Natural killer cell treated with Interleukin-12 subunit alpha and Interleukin-12 subunit beta and Interleukin-15 and Interleukin-18, amount 100 ng/mL, for 72 hours (primary cell): ENCODE measurements around the gene PTCD1. TPM values are rescaled to one million over a fixed set of nuclear protein-coding genes. Genes with fewer than 3 reads are reported as not detected.

ENCODE experiments used
- ATAC-seq, 2 donors: fragments of 150-1000 bp; cut with Tn5 transposase in 1 of 2; sonication (Bioruptor Pico), chemical (Tn5 transposase) in 1 of 2; 2 replicates each; pipeline ENCODE4 v1.10.0; 2021
- DNase-seq: peaks from one replicate; pipeline ENCODE4 v3.0.0; 2022; ENCODE audit warnings: low spot score
- H3K27ac Mint-ChIP-seq, 2 donors: 1 replicate in 1 of 2; 2 replicates in 1 of 2; pipeline ENCODE4 v1.8.0; 2022; ENCODE audit warnings: mixed read lengths in 2 of 2, mild to moderate bottlenecking in 1 of 2, moderate library complexity in 1 of 2
- H3K27me3 Mint-ChIP-seq, 2 donors: 1 replicate in 1 of 2; 2 replicates in 1 of 2; pipeline ENCODE4 v1.8.0; 2022; ENCODE audit warnings: mixed read lengths in 2 of 2
- H3K36me3 Mint-ChIP-seq: one replicate; pipeline ENCODE4 v1.8.0; 2022; ENCODE audit warnings: mixed read lengths
- H3K4me1 Mint-ChIP-seq, 2 donors: 1 replicate in 1 of 2; 2 replicates in 1 of 2; pipeline ENCODE4 v1.8.0; 2022; ENCODE audit warnings: low read depth in 2 of 2, mixed read lengths in 2 of 2, mild to moderate bottlenecking in 1 of 2
- H3K4me3 Mint-ChIP-seq: one replicate; pipeline ENCODE4 v1.8.0; 2022; ENCODE audit warnings: mixed read lengths
- H3K9me3 Mint-ChIP-seq: 2 replicates; pipeline ENCODE4 v1.8.0; 2022; ENCODE audit warnings: mixed read lengths
- total RNA-seq, 2 donors: library from RNA; stranded (reverse); gene quantifications; one replicate each; pipeline ENCODE4 v1.2.3, GENCODE V29; 2022

PTCD1 gene
- total RNA-seq, 2 donors from 2014 or later = 5.9 to 15.3 TPM

DNA sequence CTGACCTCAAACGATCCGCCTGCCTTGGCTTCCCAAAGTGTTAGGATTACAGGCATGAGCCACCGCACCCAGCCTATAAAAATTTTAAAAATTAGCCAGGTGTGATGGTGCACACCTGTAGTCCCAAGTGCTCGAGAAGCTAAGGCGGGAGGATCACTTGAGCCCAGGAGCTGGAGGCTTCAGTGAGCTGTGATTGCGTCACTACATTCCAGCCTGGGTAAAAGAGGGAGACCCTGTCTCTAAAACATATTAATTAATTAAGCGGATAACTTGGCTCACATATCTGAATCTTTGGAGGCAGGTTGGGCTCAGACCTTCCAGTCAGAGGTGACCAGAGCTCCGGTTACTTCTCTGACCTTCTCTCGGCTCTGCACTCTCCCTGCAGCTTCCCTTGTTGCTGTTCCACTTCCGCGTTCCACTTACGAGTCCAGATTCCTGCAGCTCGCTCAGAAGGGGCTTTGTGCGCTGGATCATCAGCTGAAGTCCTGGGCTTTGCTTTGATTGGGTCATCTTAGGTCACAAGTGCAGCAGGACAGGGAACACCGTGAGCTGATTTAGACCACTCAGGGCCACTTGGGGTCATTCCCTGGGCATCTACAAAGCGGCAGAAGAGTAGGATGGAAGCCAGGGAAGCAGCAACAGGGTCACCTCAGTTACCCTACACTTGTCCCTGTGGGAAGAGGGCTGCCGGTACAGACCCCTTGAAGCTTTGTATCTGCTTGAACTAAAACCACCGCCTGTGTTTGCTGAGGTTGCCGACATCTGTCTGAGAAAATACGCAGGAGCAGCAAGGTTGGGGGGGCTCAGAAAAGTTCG, 66.1 kb downstream of the PTCD1 start:
- H3K4me1 Mint-ChIP-seq = peaks cover 2 to 10% of the 10 kb centered on the region in 2 donors
- no peaks in the 10 kb centered on the region for H3K27me3 Mint-ChIP-seq
- H3K9me3 Mint-ChIP-seq = no peaks in the 10 kb centered on the region
- H3K27ac Mint-ChIP-seq = peak overlapping the region; percentile 67 to 79
- ATAC-seq (no peak), DNase-seq (no peak)
- peaks cover 1% of the 10 kb centered on the region for H3K36me3 Mint-ChIP-seq
- H3K4me3 Mint-ChIP-seq = peak overlapping the region; percentile 74

DNA sequence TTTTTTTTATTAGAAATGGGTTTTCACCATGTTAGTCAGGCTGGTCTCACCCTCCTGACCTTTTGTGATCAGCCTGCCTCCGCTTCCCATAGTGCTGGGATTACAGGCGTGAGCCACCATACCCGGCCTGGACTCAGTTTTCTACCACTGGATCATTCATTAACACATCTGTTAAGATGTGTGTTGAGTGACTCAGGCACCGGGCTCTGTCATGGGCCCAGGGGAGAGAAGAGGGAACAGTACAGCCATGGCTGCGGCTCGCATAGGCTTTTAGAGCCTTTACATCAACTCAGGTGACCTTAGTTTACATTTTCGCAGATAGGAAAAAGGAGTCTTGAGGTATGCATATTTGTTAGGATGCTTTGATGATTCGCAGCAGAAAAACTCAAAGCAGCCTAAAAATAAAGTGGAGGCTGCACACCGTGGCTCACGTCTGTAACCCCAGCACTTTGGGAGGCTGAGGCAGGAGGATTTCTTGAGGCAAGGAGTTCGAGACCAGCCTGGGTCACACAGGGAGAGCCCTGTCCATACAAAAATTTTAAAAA, 67.2 kb downstream of the PTCD1 start:
- no peak overlapping the region for H3K27ac Mint-ChIP-seq
- no peaks in the 10 kb centered on the region for H3K27me3 Mint-ChIP-seq
- no peaks in the 10 kb centered on the region for H3K9me3 Mint-ChIP-seq
- H3K36me3 Mint-ChIP-seq = no peaks in the 10 kb centered on the region
- DNase-seq (no peak), ATAC-seq (no peak)
- H3K4me1 Mint-ChIP-seq = peaks cover 0 to 6% of the 10 kb centered on the region in 2 donors
- H3K4me3 Mint-ChIP-seq = no peak overlapping the region

DNA sequence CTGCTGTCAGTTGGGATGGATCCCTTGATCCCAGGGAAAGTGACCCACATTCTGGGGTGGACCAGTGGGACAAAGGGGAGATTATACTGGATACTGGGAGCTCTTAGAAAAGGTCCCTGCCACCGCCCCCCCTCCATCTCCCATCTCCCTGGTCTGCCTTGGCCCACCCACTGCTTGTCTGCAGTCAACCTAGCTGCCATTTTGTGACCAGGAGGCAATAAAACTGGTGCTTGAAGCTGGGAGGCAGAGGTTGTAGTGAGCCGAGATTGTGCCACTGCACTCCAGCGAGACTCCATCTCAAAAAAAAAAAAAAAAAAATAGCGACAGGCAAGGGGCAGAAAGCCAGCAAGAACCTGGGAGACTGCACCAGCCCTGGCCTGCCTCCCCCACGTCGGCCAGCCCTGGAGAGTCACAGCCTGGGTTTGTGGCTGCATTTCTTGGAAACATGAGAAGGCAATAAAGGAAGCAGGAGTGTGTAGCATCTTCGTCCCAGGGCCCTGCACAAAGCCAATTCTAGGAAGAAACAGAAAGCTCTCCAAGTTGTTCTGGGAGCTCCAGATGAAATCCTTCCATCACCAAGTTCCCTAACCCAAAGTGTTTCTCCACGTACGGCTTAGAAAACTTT, 68.7 kb downstream of the PTCD1 start:
- no peak overlapping the region for H3K27ac Mint-ChIP-seq
- H3K9me3 Mint-ChIP-seq = no peaks in the 10 kb centered on the region

DNA sequence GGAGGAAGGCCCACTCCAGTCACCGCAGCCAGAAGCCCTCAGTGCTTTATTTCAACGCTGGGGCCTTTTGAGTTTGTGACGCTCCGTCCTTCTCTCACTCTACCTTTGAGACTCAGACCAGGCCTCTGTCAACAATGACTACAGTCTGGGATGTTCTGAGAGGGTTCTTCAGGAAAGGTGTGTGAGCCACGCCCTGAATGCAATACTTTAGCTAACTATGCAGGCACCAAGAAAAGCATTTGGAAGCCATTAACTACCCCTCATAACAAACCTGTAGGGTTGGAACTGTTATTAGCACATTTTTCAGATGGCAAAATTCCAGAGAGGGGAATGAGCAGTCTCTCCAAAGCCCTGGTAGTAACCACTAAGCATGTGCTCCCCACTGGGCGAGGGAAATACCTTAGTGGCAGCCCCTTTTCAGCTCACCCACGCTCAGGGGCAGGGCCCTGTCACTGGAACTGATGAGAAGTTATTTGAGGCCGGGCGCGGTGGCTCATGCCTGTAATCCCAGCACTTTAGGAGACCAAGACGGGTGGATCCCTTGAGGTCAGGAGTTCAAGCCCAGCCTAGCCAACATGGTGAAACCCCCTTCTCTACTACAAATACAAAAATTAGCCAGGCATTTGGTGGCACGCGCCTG, 69.7 kb downstream of the PTCD1 start:
- peaks cover 0 to 6% of the 10 kb centered on the region in 2 donors for H3K4me1 Mint-ChIP-seq
- H3K4me3 Mint-ChIP-seq = no peak overlapping the region
- no peaks in the 10 kb centered on the region for H3K36me3 Mint-ChIP-seq
- peak overlapping the region in 1 of 2 donors; percentile 26 for H3K27ac Mint-ChIP-seq
- ATAC-seq = no peak
- no peaks in the 10 kb centered on the region for H3K9me3 Mint-ChIP-seq
- DNase-seq = no peak
- H3K27me3 Mint-ChIP-seq = no peaks in the 10 kb centered on the region

More for the DNA sequence above, 68.7 kb downstream of the PTCD1 start:
- ATAC-seq (no peak), DNase-seq (no peak)
- H3K27me3 Mint-ChIP-seq = no peaks in the 10 kb centered on the region
- H3K4me1 Mint-ChIP-seq = peaks cover 0 to 6% of the 10 kb centered on the region in 2 donors
- H3K36me3 Mint-ChIP-seq = no peaks in the 10 kb centered on the region
- H3K4me3 Mint-ChIP-seq = no peak overlapping the region

Other genes starting within 250 kb of the PTCD1 start
- not detected for gene KPNA7, start 230.7 kb downstream of the PTCD1 start, total RNA-seq
- gene MYH16, start 166.0 kb downstream of the PTCD1 start, total RNA-seq = not detected
- gene ARPC1A, start 112.9 kb downstream of the PTCD1 start, total RNA-seq = 10 to 100 TPM; 72.4 to 88.0 TPM
- gene ARPC1B, start 64.1 kb downstream of the PTCD1 start, total RNA-seq = 100 to 1,000 TPM; 286 to 366 TPM
- gene PDAP1, start 30.2 kb downstream of the PTCD1 start, total RNA-seq = 100 to 1,000 TPM; 114 to 145 TPM
- gene BUD31, start 29.8 kb downstream of the PTCD1 start, total RNA-seq = 100 to 1,000 TPM; 145 to 147 TPM
- gene CPSF4, start 145 bp upstream of the PTCD1 start, total RNA-seq = 10 to 100 TPM; 51.1 to 91.1 TPM
- gene ATP5MF, start 27.4 kb upstream of the PTCD1 start, total RNA-seq = 100 to 1,000 TPM; 167 to 319 TPM
- 10 to 100 TPM; 15.3 to 38.5 TPM for gene ZNF789, start 34.1 kb upstream of the PTCD1 start, total RNA-seq
- gene ZNF394, start 61.5 kb upstream of the PTCD1 start, total RNA-seq = 10 to 100 TPM; 62.0 to 70.5 TPM
- 10 to 100 TPM; 11.5 to 13.3 TPM for gene ZKSCAN5, start 65.9 kb upstream of the PTCD1 start, total RNA-seq
- gene FAM200A, start 113.3 kb upstream of the PTCD1 start, total RNA-seq = 1 to 10 TPM; 2.7 to 4.3 TPM
- 100 to 1,000 TPM; 111 to 115 TPM for gene ZNF655, start 119.8 kb upstream of the PTCD1 start, total RNA-seq
- gene TMEM225B, start 159.5 kb upstream of the PTCD1 start, total RNA-seq = 1 to 10 TPM in 1 of 2 donors, under 1 TPM in 1; 0.78 to 1.1 TPM
- 10 to 100 TPM; 26.5 to 33.3 TPM for gene ZSCAN25, start 178.1 kb upstream of the PTCD1 start, total RNA-seq
- not detected for gene CYP3A5, start 241.2 kb upstream of the PTCD1 start, total RNA-seq